Central memory CD4-positive, alpha-beta T cell (primary cell): ENCODE data around the gene CABLES1.
"Not testable (repeated sequence)": the region's sequence is repeated elsewhere in the genome, so short reads cannot be mapped to it uniquely, and the experiment has no call there.

Experiments used
- DNase-seq: peaks from one replicate; pipeline ENCODE4 v3.0.0; 2022

Gene CABLES1

GRCh38 chr18:23247896-23248295 lies 112.6 kb downstream of the CABLES1 start:
- no peak for DNase-seq

- no peak for DNase-seq
Measured at GRCh38 chr18:23248826-23249225, 113.5 kb downstream of the CABLES1 start.

- no peak for DNase-seq
Measured at GRCh38 chr18:23249348-23249747, 114.1 kb downstream of the CABLES1 start.

GRCh38 chr18:23250893-23251656 lies 115.8 kb downstream of the CABLES1 start:
- DNase-seq: no peak

- DNase-seq: no peak
Measured at GRCh38 chr18:23253630-23254029, 118.3 kb downstream of the CABLES1 start.

GRCh38 chr18:23257137-23257536 lies 121.9 kb downstream of the CABLES1 start:
- DNase-seq: no peak

GRCh38 chr18:23257686-23258565 lies 122.6 kb downstream of the CABLES1 start:
- no peak for DNase-seq

GRCh38 chr18:23258566-23259469 lies 123.5 kb downstream of the CABLES1 start:
- no peak for DNase-seq

GRCh38 chr18:23259701-23260681 lies 124.7 kb downstream of the CABLES1 start:
- no peak for DNase-seq

- no peak for DNase-seq
Measured at GRCh38 chr18:23260926-23261590, 125.8 kb downstream of the CABLES1 start.

- DNase-seq: no peak
Measured at GRCh38 chr18:23263551-23264235, 128.4 kb downstream of the CABLES1 start.

GRCh38 chr18:23265682-23266399 lies 130.6 kb downstream of the CABLES1 start:
- no peak for DNase-seq

GRCh38 chr18:23266717-23267446 lies 131.6 kb downstream of the CABLES1 start:
- DNase-seq: no peak

- DNase-seq: no peak
Measured at GRCh38 chr18:23267447-23267776, 132.1 kb downstream of the CABLES1 start.

GRCh38 chr18:23268641-23269040 lies 133.4 kb downstream of the CABLES1 start:
- DNase-seq: no peak

GRCh38 chr18:23269068-23269467 lies 133.8 kb downstream of the CABLES1 start:
- not testable (repeated sequence) for DNase-seq

- no peak for DNase-seq
Measured at GRCh38 chr18:23269928-23270327, 134.6 kb downstream of the CABLES1 start.

- no peak for DNase-seq
Measured at GRCh38 chr18:23270986-23271680, 135.8 kb downstream of the CABLES1 start.
